A549 (cell line): ENCODE measurements around the gene SERPIND1. TPM values are rescaled to one million over a fixed set of nuclear protein-coding genes. Genes with fewer than 3 reads are reported as not detected.

Source experiments
- ATAC-seq, 2 experiments: fragments of 200-7000 bp in 1 of 2; fragments of >200 bp in 1 of 2; cut with Nextera tagmentation in 1 of 2; cut with Tn5 transposase in 1 of 2; 3 replicates each; pipeline versions ENCODE4 v1.8.0 to v1.9.1; 2018 to 2020; ENCODE audit warnings: mild to moderate bottlenecking in 1 of 2, moderate library complexity in 1 of 2
- CTCF ChIA-PET: fragments of 300-600 bp; sonication (Branson Sonifier 250); formaldehyde crosslinking; extraction: SDS; loops from one replicate; lab custom pipeline; 2021; ENCODE audit warnings: antibody characterized with exemption, inconsistent platforms; lab: Yijun Ruan, JAX
- POLR2A ChIA-PET: fragments of 350-600 bp; formaldehyde crosslinking; extraction: SDS; loops from one replicate; lab custom pipeline; 2021; ENCODE audit warnings: antibody characterized with exemption, inconsistent platforms; lab: Yijun Ruan, JAX
- DNase-seq, 2 experiments: peaks; one replicate each; pipeline versions ENCODE4 v3.0.0 to v3.0.0-alpha.2; 2011 to 2016; ENCODE audit warnings: low read depth in 1 of 2, low spot score in 1 of 2
- FAIRE-seq: peaks from 2 replicates; lab custom pipeline; 2011; peaks lifted over from hg19 to GRCh38; lab: Jason Lieb, UNC
- H3K27ac ChIP-seq, 2 experiments: fragments of >200 bp; sonication (Bioruptor Twin); formaldehyde crosslinking; 3 replicates each; pipeline ENCODE4 v1.5.1; 2016 to 2017
- H3K4me1 ChIP-seq: fragments of >200 bp; sonication (Bioruptor Twin); formaldehyde crosslinking; 3 replicates; pipeline ENCODE4 v1.6.1; 2016
- H3K4me2 ChIP-seq: fragments of >200 bp; sonication (Bioruptor Twin); formaldehyde crosslinking; 3 replicates; pipeline ENCODE4 v1.6.1; 2016
- H3K4me3 ChIP-seq: fragments of >200 bp; sonication (Bioruptor Twin); formaldehyde crosslinking; 3 replicates; pipeline ENCODE4 v1.5.1; 2016
- H3K9me3 ChIP-seq: fragments of >200 bp; sonication (Bioruptor Twin); formaldehyde crosslinking; 3 replicates; pipeline ENCODE4 v1.6.1; 2016
- EHF ChIP-seq: fragments of 250-450 bp; sonication (Bioruptor Pico); IDR thresholded peaks from 2 replicates; pipeline ENCODE4 v1.5.0; 2020; ENCODE audit warnings: mild to moderate bottlenecking
- ELK1 ChIP-seq: fragments of 150-350 bp; IDR thresholded peaks from 2 replicates; pipeline ENCODE4 v1.6.1; 2014; ENCODE audit warnings: low read depth, mild to moderate bottlenecking, low read length
- HES2 ChIP-seq: fragments of >200 bp; sonication (Bioruptor Twin); formaldehyde crosslinking; IDR thresholded peaks from 2 replicates; pipeline ENCODE4 v1.6.1; 2016
- KDM1A ChIP-seq: fragments of 200-600 bp; sonication (generic); IDR thresholded peaks from 2 replicates; pipeline ENCODE4 v1.6.1; 2016; ENCODE audit warnings: low read depth, mild to moderate bottlenecking
- KDM5A ChIP-seq: fragments of 200-600 bp; sonication (generic); IDR thresholded peaks from 2 replicates; pipeline ENCODE4 v1.6.1; 2016; ENCODE audit warnings: antibody characterized with exemption, mild to moderate bottlenecking
- MAFK ChIP-seq: fragments of 450-650 bp; IDR thresholded peaks from 2 replicates; pipeline ENCODE4 v1.6.1; 2014; ENCODE audit not compliant: partially characterized antibody
- MAZ ChIP-seq: fragments of 150-350 bp; IDR thresholded peaks from 2 replicates; pipeline ENCODE4 v1.6.1; 2014; ENCODE audit warnings: antibody characterized with exemption, low read depth, low read length, borderline replicate concordance
- NFE2L2 ChIP-seq: fragments of 150-350 bp; conservative IDR thresholded peaks from 2 replicates; pipeline ENCODE4 v1.6.1; 2014; ENCODE audit warnings: low read length
- PHF8 ChIP-seq: fragments of 200-600 bp; sonication (generic); IDR thresholded peaks from 2 replicates; pipeline ENCODE4 v1.6.1; 2016; ENCODE audit warnings: low read depth, mild to moderate bottlenecking, antibody characterized with exemption, moderate library complexity, borderline replicate concordance
- POLR2A ChIP-seq: IDR thresholded peaks from 2 replicates; pipeline ENCODE4 v1.6.1; 2012; ENCODE audit warnings: mild to moderate bottlenecking, low read length
- RFX5 ChIP-seq: fragments of 450-650 bp; IDR thresholded peaks from 2 replicates; pipeline ENCODE4 v1.7.1; 2014; ENCODE audit warnings: antibody characterized with exemption, mild to moderate bottlenecking, moderate library complexity
- RNF2 ChIP-seq: fragments of 200-600 bp; sonication (generic); IDR thresholded peaks from 2 replicates; pipeline ENCODE4 v1.6.1; 2016; ENCODE audit warnings: low read depth, mild to moderate bottlenecking, antibody characterized with exemption, moderate library complexity, borderline replicate concordance
- TFCP2L1 ChIP-seq: fragments of 250-450 bp; sonication (Bioruptor Pico); IDR thresholded peaks from 2 replicates; pipeline ENCODE4 v1.5.0; 2021; ENCODE audit warnings: mild to moderate bottlenecking
- TP53 ChIP-seq: fragments of 250-450 bp; sonication (Bioruptor Pico); IDR thresholded peaks from 2 replicates; pipeline ENCODE4 v1.5.0; 2021; ENCODE audit warnings: mild to moderate bottlenecking, moderate library complexity
- ZSCAN20 ChIP-seq: fragments of 250-450 bp; sonication (Bioruptor Pico); IDR thresholded peaks from 2 replicates; pipeline ENCODE4 v1.8.0; 2022; ENCODE audit warnings: mild to moderate bottlenecking, moderate library complexity
- WGBS: methylation state at CpG from one replicate; pipeline ENCODE4 v1.1.6; 2017; ENCODE audit errors: missing lambda C conversion rate; 5-methylcytosine and 5-hydroxymethylcytosine counted together
- polyA plus RNA-seq, 4 experiments: library from polyadenylated mRNA; depleted of rRNA in 3 of 4; stranded (reverse); fragments of >200 nt; fragmentation: RNase III in 1 of 4; extraction: RNeasy Plus Mini Kit Qiagen cat#74134 plus additional on column Dnase treatment in 1 of 4; gene quantifications; 2 replicates in 3 of 4; 3 replicates in 1 of 4; pipeline ENCODE4 v1.2.3, GENCODE V29; 2011 to 2017
- TF ChIP-seq, protein P1 (sequence below): IDR thresholded peaks from 2 replicates; pipeline ENCODE4 v1.6.1; 2012
- TF ChIP-seq, protein P2 (sequence below): fragments of >200 bp; sonication (Bioruptor Twin); formaldehyde crosslinking; IDR thresholded peaks from 3 replicates; pipeline ENCODE4 v1.5.1; 2016
- TF ChIP-seq, protein P3 (sequence below): IDR thresholded peaks from 2 replicates; pipeline ENCODE4 v1.6.1; 2012; ENCODE audit warnings: low read depth, borderline replicate concordance
- TF ChIP-seq, protein P4 (sequence below): fragments of 450-650 bp; IDR thresholded peaks from 2 replicates; pipeline ENCODE4 v1.6.1; 2014; ENCODE audit warnings: antibody characterized with exemption

The SERPIND1 gene
- polyA plus RNA-seq, 2 of the 4 experiments (the other 2 are of a cell fraction) = not detected

- 88% methylated on average over 7 of the region's 7 CpGs for WGBS
- no peak overlapping the region for H3K27ac ChIP-seq
- no peak overlapping the region for H3K4me2 ChIP-seq
- POLR2A ChIA-PET = no interaction called here
- DNase-seq (no peak), ATAC-seq (no peak), FAIRE-seq (no peak)
- CTCF ChIA-PET = no interaction called here
- H3K4me1 ChIP-seq = peaks cover 6% of the 10 kb centered on the region; the same call in 1 of the 3 replicates
- TF ChIP-seq POLR2A (no peak), TP53 (no peak), MAZ (no peak), ELK1 (no peak), EHF (no peak), HES2 (no peak), NFE2L2 (no peak), RFX5 (no peak), MAFK (no peak), TFCP2L1 (CRISPR knock-in tag) (no peak), KDM5A (no peak), RNF2 (no peak)
- TF ChIP-seq, protein P1, sequence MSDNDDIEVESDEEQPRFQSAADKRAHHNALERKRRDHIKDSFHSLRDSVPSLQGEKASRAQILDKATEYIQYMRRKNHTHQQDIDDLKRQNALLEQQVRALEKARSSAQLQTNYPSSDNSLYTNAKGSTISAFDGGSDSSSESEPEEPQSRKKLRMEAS = no peak
- TF ChIP-seq, protein P2, sequence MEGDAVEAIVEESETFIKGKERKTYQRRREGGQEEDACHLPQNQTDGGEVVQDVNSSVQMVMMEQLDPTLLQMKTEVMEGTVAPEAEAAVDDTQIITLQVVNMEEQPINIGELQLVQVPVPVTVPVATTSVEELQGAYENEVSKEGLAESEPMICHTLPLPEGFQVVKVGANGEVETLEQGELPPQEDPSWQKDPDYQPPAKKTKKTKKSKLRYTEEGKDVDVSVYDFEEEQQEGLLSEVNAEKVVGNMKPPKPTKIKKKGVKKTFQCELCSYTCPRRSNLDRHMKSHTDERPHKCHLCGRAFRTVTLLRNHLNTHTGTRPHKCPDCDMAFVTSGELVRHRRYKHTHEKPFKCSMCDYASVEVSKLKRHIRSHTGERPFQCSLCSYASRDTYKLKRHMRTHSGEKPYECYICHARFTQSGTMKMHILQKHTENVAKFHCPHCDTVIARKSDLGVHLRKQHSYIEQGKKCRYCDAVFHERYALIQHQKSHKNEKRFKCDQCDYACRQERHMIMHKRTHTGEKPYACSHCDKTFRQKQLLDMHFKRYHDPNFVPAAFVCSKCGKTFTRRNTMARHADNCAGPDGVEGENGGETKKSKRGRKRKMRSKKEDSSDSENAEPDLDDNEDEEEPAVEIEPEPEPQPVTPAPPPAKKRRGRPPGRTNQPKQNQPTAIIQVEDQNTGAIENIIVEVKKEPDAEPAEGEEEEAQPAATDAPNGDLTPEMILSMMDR = no peak
- TF ChIP-seq, protein P3, sequence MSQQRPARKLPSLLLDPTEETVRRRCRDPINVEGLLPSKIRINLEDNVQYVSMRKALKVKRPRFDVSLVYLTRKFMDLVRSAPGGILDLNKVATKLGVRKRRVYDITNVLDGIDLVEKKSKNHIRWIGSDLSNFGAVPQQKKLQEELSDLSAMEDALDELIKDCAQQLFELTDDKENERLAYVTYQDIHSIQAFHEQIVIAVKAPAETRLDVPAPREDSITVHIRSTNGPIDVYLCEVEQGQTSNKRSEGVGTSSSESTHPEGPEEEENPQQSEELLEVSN = no peak
- TF ChIP-seq, protein P4, sequence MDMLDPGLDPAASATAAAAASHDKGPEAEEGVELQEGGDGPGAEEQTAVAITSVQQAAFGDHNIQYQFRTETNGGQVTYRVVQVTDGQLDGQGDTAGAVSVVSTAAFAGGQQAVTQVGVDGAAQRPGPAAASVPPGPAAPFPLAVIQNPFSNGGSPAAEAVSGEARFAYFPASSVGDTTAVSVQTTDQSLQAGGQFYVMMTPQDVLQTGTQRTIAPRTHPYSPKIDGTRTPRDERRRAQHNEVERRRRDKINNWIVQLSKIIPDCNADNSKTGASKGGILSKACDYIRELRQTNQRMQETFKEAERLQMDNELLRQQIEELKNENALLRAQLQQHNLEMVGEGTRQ = no peak
- no peak overlapping the region for H3K4me3 ChIP-seq
- no peaks in the 10 kb centered on the region for H3K9me3 ChIP-seq
These were observed 25.8 kb upstream of the SERPIND1 start for GRCh38 chr22:20748082-20748481.

DNA sequence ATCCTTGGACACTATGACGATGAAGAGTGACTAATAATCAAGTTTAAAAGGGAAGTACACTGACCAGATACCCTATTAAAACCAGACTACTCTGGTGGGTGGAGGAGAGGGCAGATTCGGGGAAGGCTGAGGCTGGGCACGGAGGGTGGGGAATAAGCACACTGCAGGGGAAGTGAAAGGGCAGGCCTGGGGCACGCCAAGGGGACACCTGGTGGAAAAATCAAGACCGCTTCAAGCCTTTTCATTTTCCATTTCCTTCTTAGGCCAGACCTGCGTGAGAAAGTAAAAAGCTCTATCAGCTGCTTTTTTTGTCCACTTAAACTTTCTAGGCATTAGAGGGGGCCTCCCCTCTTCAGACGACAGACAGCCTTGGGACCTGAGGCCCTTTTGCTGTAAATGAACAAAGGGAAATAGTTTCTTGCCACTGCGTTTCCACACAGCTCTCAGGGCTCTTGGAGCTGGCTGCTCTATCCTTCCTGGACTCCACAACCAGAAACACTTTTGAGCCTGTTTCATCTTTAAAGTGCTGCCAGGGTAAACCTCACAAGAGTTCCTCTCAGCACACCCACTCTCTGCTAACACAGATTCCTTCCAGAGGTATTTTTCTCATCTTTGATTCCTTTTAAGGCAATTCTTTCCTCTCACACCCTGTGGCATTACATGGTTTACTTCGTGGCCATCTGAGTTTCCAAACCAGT is 25.0 kb upstream of the SERPIND1 start:
- Histone ChIP-seq H3K4me2 (no peak overlapping the region), H3K9me3 (no peaks in the 10 kb centered on the region), H3K4me3 (no peak overlapping the region), H3K27ac (no peak overlapping the region), H3K4me1 (peaks cover 6% of the 10 kb centered on the region; the same call in 1 of the 3 replicates)
- WGBS = 93% methylated on average over 9 of the region's 9 CpGs
- no peak for ATAC-seq
- FAIRE-seq = no peak
- no peak for TF ChIP-seq PHF8
- TF ChIP-seq HES2 = no peak
- TF ChIP-seq ZSCAN20 (CRISPR knock-in tag) = no peak
- no peak for TF ChIP-seq KDM1A
- POLR2A ChIA-PET = no interaction called here
- no peak for DNase-seq
- CTCF ChIA-PET = no interaction called here
